DOHH2 (cell line): ENCODE results near the gene RHBG.

ENCODE experiments used
- CTCF ChIP-seq: fragments of 200-600 bp; sonication (generic); IDR thresholded peaks from one replicate; pipeline ENCODE4 v1.5.1; 2014; ENCODE audit warnings: antibody characterized with exemption, mild to moderate bottlenecking, low read depth, low read length; ENCODE audit not compliant: poor library complexity, severe bottlenecking
- EZH2phosphoT487 ChIP-seq: fragments of 200-600 bp; sonication (generic); IDR thresholded peaks from 2 replicates; pipeline ENCODE4 v1.6.1; 2017; ENCODE audit warnings: borderline replicate concordance, mild to moderate bottlenecking, antibody characterized with exemption, low read length, moderate library complexity, mixed read lengths

DNA sequence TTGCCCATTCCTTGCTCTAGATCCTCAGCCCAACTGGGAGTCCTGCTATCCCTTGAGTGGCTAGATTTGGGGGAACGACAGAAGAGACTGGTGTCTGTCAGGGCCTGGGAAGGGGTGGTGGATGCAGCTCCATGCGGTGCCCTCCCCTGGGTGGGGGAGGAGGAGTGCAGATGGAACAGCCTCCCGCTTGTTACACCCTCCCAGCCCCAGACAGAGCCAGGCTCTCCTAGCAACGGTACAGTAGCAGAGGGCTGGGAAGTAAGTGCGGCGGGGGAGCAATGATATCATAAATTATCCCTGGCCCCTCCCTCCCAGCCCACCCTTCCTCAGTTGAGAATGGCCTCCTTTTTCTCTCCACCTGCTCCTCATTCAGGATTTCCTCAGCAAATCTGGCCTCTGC, 37.2 kb downstream of the RHBG start:
- no peak for TF ChIP-seq CTCF
- no peak for TF ChIP-seq EZH2phosphoT487
